Activated CD4-positive, alpha-beta memory T cell treated with anti-CD3 and anti-CD28 coated beads, Interleukin-2, amount 10 ng/mL, durations not matched to agents 7 days and 5 days (primary cell): ENCODE measurements around the gene IL17B. TPM values are rescaled to one million over a fixed set of nuclear protein-coding genes. Genes with fewer than 3 reads are reported as not detected.

Experiments
- CTCF ChIA-PET: fragments of 350-600 bp; sonication (Branson Sonifier 250); formaldehyde crosslinking; loops from one replicate; lab custom pipeline; 2021; ENCODE audit warnings: antibody characterized with exemption, inconsistent platforms; lab: Charles Lee
- POLR2A ChIA-PET: fragments of 350-600 bp; sonication (Branson Sonifier 250); formaldehyde crosslinking; loops from one replicate; lab custom pipeline; 2021; ENCODE audit warnings: antibody characterized with exemption; lab: Charles Lee
- DNase-seq: peaks from one replicate; pipeline ENCODE4 v3.0.0-alpha.2; 2020
- H3K27ac Mint-ChIP-seq: one replicate; pipeline ENCODE4 v1.8.0; 2021; ENCODE audit warnings: mild to moderate bottlenecking, mixed read lengths
- H3K27me3 Mint-ChIP-seq: one replicate; pipeline ENCODE4 v1.8.0; 2021; ENCODE audit warnings: mixed read lengths
- H3K36me3 Mint-ChIP-seq: one replicate; pipeline ENCODE4 v1.8.0; 2021; ENCODE audit warnings: low read depth, mixed read lengths
- H3K4me1 Mint-ChIP-seq: one replicate; pipeline ENCODE4 v1.8.0; 2021; ENCODE audit warnings: mixed read lengths
- H3K4me3 Mint-ChIP-seq: one replicate; pipeline ENCODE4 v1.8.0; 2021; ENCODE audit warnings: mild to moderate bottlenecking, mixed read lengths
- H3K9me3 Mint-ChIP-seq: one replicate; pipeline ENCODE4 v1.8.0; 2021; ENCODE audit warnings: mixed read lengths
- total RNA-seq, 2 experiments: library from RNA; stranded (reverse); gene quantifications; one replicate each; pipeline ENCODE4 v1.2.3, GENCODE V29; 2021

Gene IL17B
- total RNA-seq, 2 experiments from 2014 or later, result not detected

GRCh38 chr5:149367249-149367971, 11.7 kb downstream of the IL17B start:
- DNase-seq, result peak; percentile 63
- ChIA-PET POLR2A (interaction anchor here (1.0 to 3.1 kb wide), 6 partner anchors 10 to 50 kb away, joined by 3 to 31 read pairs (median 6); partner anchors contain the start of genes GRPEL2 and PCYOX1L), CTCF (interaction anchor here (0.6 to 18.0 kb wide), 29 partner anchors 9 to 242 kb away, joined by 3 to 278 read pairs (median 5); partner anchors contain the start of genes CSNK1A1, GRPEL2 and PCYOX1L)
- Mint-ChIP-seq H3K27me3 (no peaks in the 10 kb centered on the region), H3K27ac (no peak overlapping the region), H3K4me1 (peaks cover 6% of the 10 kb centered on the region), H3K9me3 (no peaks in the 10 kb centered on the region), H3K4me3 (no peak overlapping the region), H3K36me3 (peaks cover 28% of the 10 kb centered on the region)

- H3K27me3 Mint-ChIP-seq, result no peaks in the 10 kb centered on the region
- peaks cover 7% of the 10 kb centered on the region for H3K4me1 Mint-ChIP-seq
- CTCF ChIA-PET, result interaction anchor here (0.8 to 18.0 kb wide), 9 partner anchors 8 to 251 kb away, joined by 3 to 278 read pairs (median 5); partner anchors contain the start of genes CSNK1A1, GRPEL2 and PCYOX1L
- POLR2A ChIA-PET, result interaction anchor here (0.7 to 2.4 kb wide), 3 partner anchors 9 to 185 kb away, joined by 3 to 6 read pairs (median 4); partner anchors contain the start of genes CSNK1A1 and PCYOX1L
- H3K4me3 Mint-ChIP-seq, result no peak overlapping the region
- no peak for DNase-seq
- peaks cover 28% of the 10 kb centered on the region for H3K36me3 Mint-ChIP-seq
- H3K27ac Mint-ChIP-seq, result no peak overlapping the region
- H3K9me3 Mint-ChIP-seq, result no peaks in the 10 kb centered on the region
Measured at GRCh38 chr5:149366169-149366729, 12.8 kb downstream of the IL17B start.

- H3K27me3 Mint-ChIP-seq, result no peaks in the 10 kb centered on the region
- CTCF ChIA-PET, result interaction anchor here (1.3 to 18.0 kb wide), 4 partner anchors 8 to 47 kb away, joined by 3 to 278 read pairs (median 34); partner anchors contain the start of genes GRPEL2 and PCYOX1L
- no peak for DNase-seq
- POLR2A ChIA-PET, result interaction anchor here (0.7 to 1.2 kb wide), 3 partner anchors 8 to 186 kb away, joined by 3 to 4 read pairs (median 3); partner anchors contain the start of genes CSNK1A1 and PCYOX1L
- peaks cover 33% of the 10 kb centered on the region for H3K36me3 Mint-ChIP-seq
- no peaks in the 10 kb centered on the region for H3K9me3 Mint-ChIP-seq
- peaks cover 15% of the 10 kb centered on the region for H3K4me1 Mint-ChIP-seq
- no peak overlapping the region for H3K4me3 Mint-ChIP-seq
- no peak overlapping the region for H3K27ac Mint-ChIP-seq
Measured at GRCh38 chr5:149365418-149365817, 13.7 kb downstream of the IL17B start.

GRCh38 chr5:149364719-149365118, 14.4 kb downstream of the IL17B start:
- Mint-ChIP-seq H3K27me3 (no peaks in the 10 kb centered on the region), H3K36me3 (peaks cover 38% of the 10 kb centered on the region), H3K27ac (no peak overlapping the region), H3K9me3 (no peaks in the 10 kb centered on the region), H3K4me1 (peaks cover 22% of the 10 kb centered on the region), H3K4me3 (no peak overlapping the region)
- DNase-seq, result no peak
- ChIA-PET CTCF (interaction anchor here (5.7 to 18.0 kb wide), 2 partner anchors 19 to 47 kb away, joined by 63 to 278 read pairs; partner anchors contain the start of gene GRPEL2), POLR2A (interaction anchor here (1.0 kb wide), 1 partner anchor 20 kb away, joined by 3 read pairs; no protein-coding TSS in a partner anchor)

GRCh38 chr5:149363936-149364335, 15.2 kb downstream of the IL17B start:
- H3K4me1 Mint-ChIP-seq, result peaks cover 30% of the 10 kb centered on the region
- H3K36me3 Mint-ChIP-seq, result peaks cover 41% of the 10 kb centered on the region
- H3K27me3 Mint-ChIP-seq, result no peaks in the 10 kb centered on the region
- no peak for DNase-seq
- H3K9me3 Mint-ChIP-seq, result no peaks in the 10 kb centered on the region
- ChIA-PET POLR2A (interaction anchor here (1.8 kb wide), 1 partner anchor 19 kb away, joined by 6 read pairs; the partner anchor contains the start of gene GRPEL2), CTCF (interaction anchor here (1.5 to 18.0 kb wide), 3 partner anchors 8 to 46 kb away, joined by 5 to 278 read pairs (median 63); partner anchors contain the start of gene GRPEL2)
- no peak overlapping the region for H3K4me3 Mint-ChIP-seq
- H3K27ac Mint-ChIP-seq, result no peak overlapping the region

- H3K27ac Mint-ChIP-seq, result no peak overlapping the region
- CTCF ChIA-PET, result interaction anchor here (1.5 to 18.0 kb wide), 2 partner anchors 9 to 45 kb away, joined by 5 to 278 read pairs; no protein-coding TSS in a partner anchor
- POLR2A ChIA-PET, result interaction anchor here (0.8 to 1.8 kb wide), 2 partner anchors 9 to 18 kb away, joined by 3 to 6 read pairs; partner anchors contain the start of gene GRPEL2
Measured at GRCh38 chr5:149363358-149363757, 15.7 kb downstream of the IL17B start.

GRCh38 chr5:149362541-149362940, 16.6 kb downstream of the IL17B start:
- POLR2A ChIA-PET, result interaction anchor here (0.8 to 1.8 kb wide), 2 partner anchors 9 to 18 kb away, joined by 3 to 6 read pairs; partner anchors contain the start of gene GRPEL2
- peaks cover 37% of the 10 kb centered on the region for H3K4me1 Mint-ChIP-seq
- H3K9me3 Mint-ChIP-seq, result no peaks in the 10 kb centered on the region
- H3K27ac Mint-ChIP-seq, result no peak overlapping the region
- H3K4me3 Mint-ChIP-seq, result no peak overlapping the region
- no peak for DNase-seq
- no peaks in the 10 kb centered on the region for H3K27me3 Mint-ChIP-seq
- CTCF ChIA-PET, result interaction anchor here (1.5 to 18.0 kb wide), 3 partner anchors 9 to 44 kb away, joined by 5 to 278 read pairs (median 11); no protein-coding TSS in a partner anchor
- H3K36me3 Mint-ChIP-seq, result peaks cover 38% of the 10 kb centered on the region

More at GRCh38 chr5:149363358-149363757, 15.7 kb downstream of the IL17B start:
- H3K4me3 Mint-ChIP-seq, result no peak overlapping the region
- H3K4me1 Mint-ChIP-seq, result peaks cover 36% of the 10 kb centered on the region
- H3K36me3 Mint-ChIP-seq, result peaks cover 42% of the 10 kb centered on the region
- no peaks in the 10 kb centered on the region for H3K9me3 Mint-ChIP-seq
- DNase-seq, result no peak
- H3K27me3 Mint-ChIP-seq, result no peaks in the 10 kb centered on the region

- Mint-ChIP-seq H3K27ac (peak overlapping the region; percentile 75), H3K4me3 (peak overlapping the region; percentile 7), H3K9me3 (no peaks in the 10 kb centered on the region), H3K4me1 (peaks cover 53% of the 10 kb centered on the region), H3K36me3 (peaks cover 46% of the 10 kb centered on the region), H3K27me3 (no peaks in the 10 kb centered on the region)
- ChIA-PET CTCF (interaction anchor here (0.8 to 18.0 kb wide), 6 partner anchors 9 to 205 kb away, joined by 3 to 278 read pairs (median 7); no protein-coding TSS in a partner anchor), POLR2A (interaction anchor here (0.7 to 9.7 kb wide), 5 partner anchors 9 to 191 kb away, joined by 3 to 445 read pairs (median 6); partner anchors contain the start of genes CSNK1A1 and GRPEL2)
- no peak for DNase-seq
Measured at GRCh38 chr5:149360272-149360671, 18.8 kb downstream of the IL17B start.

- peak overlapping the region; percentile 85 for H3K27ac Mint-ChIP-seq
- no peaks in the 10 kb centered on the region for H3K27me3 Mint-ChIP-seq
- ChIA-PET POLR2A (interaction anchor here (0.9 to 9.7 kb wide), 8 partner anchors 9 to 641 kb away, joined by 3 to 445 read pairs (median 6); partner anchors contain the start of genes CSNK1A1, GRPEL2, HMGXB3 and TIGD6), CTCF (interaction anchor here (1.6 to 4.2 kb wide), 6 partner anchors 9 to 192 kb away, joined by 7 to 44 read pairs (median 14); partner anchors contain the start of genes CSNK1A1 and GRPEL2)
- H3K4me1 Mint-ChIP-seq, result peaks cover 65% of the 10 kb centered on the region
- H3K36me3 Mint-ChIP-seq, result peaks cover 50% of the 10 kb centered on the region
- H3K4me3 Mint-ChIP-seq, result peak overlapping the region; percentile 92
- DNase-seq, result no peak
- H3K9me3 Mint-ChIP-seq, result no peaks in the 10 kb centered on the region
Measured at GRCh38 chr5:149358868-149359495, 20.1 kb downstream of the IL17B start.

- CTCF ChIA-PET, result interaction anchor here (0.7 to 4.2 kb wide), 15 partner anchors 8 to 264 kb away, joined by 3 to 44 read pairs (median 5); partner anchors contain the start of genes CSNK1A1 and GRPEL2
- H3K27me3 Mint-ChIP-seq, result no peaks in the 10 kb centered on the region
- peak overlapping the region; percentile 92 for H3K4me3 Mint-ChIP-seq
- POLR2A ChIA-PET, result interaction anchor here (0.9 to 9.7 kb wide), 14 partner anchors 8 to 642 kb away, joined by 3 to 445 read pairs (median 5); partner anchors contain the start of genes CSNK1A1, GRPEL2, HMGXB3 and TIGD6
- peaks cover 70% of the 10 kb centered on the region for H3K4me1 Mint-ChIP-seq
- H3K9me3 Mint-ChIP-seq, result no peaks in the 10 kb centered on the region
- peak; percentile 40 for DNase-seq
- H3K36me3 Mint-ChIP-seq, result peaks cover 55% of the 10 kb centered on the region
- H3K27ac Mint-ChIP-seq, result peak overlapping the region; percentile 85
Measured at GRCh38 chr5:149358294-149358651, 20.8 kb downstream of the IL17B start.
